NCI-H1436 (cell line): Measurements from ENCODE around the gene CCDC178.
"Not testable (repeated sequence)": the region's sequence is repeated elsewhere in the genome, so short reads cannot be mapped to it uniquely, and the experiment has no call there.

Experiments
- DNase-seq: peaks from one replicate; lab custom pipeline; 2025; lab: John Stamatoyannopoulos, UW

CCDC178 gene

GRCh38 chr18:33355263-33355662, 85.3 kb downstream of the CCDC178 start:
- DNase-seq = no peak

GRCh38 chr18:33350256-33350655, 90.3 kb downstream of the CCDC178 start:
- no peak for DNase-seq

- not testable (repeated sequence) for DNase-seq
Measured at GRCh38 chr18:33339733-33340132, 100.8 kb downstream of the CCDC178 start.

GRCh38 chr18:33334781-33335180, 105.7 kb downstream of the CCDC178 start:
- no peak for DNase-seq

GRCh38 chr18:33330711-33331110, 109.8 kb downstream of the CCDC178 start:
- no peak for DNase-seq

- DNase-seq = no peak
Measured at GRCh38 chr18:33326975-33327374, 113.5 kb downstream of the CCDC178 start.

GRCh38 chr18:33317640-33318039, 122.9 kb downstream of the CCDC178 start:
- no peak for DNase-seq

- no peak for DNase-seq
Measured at GRCh38 chr18:33316146-33316587, 124.4 kb downstream of the CCDC178 start.

- no peak for DNase-seq
Measured at GRCh38 chr18:33307520-33307919, 133.0 kb downstream of the CCDC178 start.

GRCh38 chr18:33304277-33304676, 136.2 kb downstream of the CCDC178 start:
- DNase-seq = no peak

- no peak for DNase-seq
Measured at GRCh38 chr18:33291539-33291938, 149.0 kb downstream of the CCDC178 start.

- DNase-seq = no peak
Measured at GRCh38 chr18:33288082-33288716, 152.3 kb downstream of the CCDC178 start.

GRCh38 chr18:33282709-33283333, 157.7 kb downstream of the CCDC178 start:
- no peak for DNase-seq

- no peak for DNase-seq
Measured at GRCh38 chr18:33282142-33282541, 158.4 kb downstream of the CCDC178 start.

GRCh38 chr18:33277431-33277830, 163.1 kb downstream of the CCDC178 start:
- DNase-seq = no peak

GRCh38 chr18:33275843-33276242, 164.7 kb downstream of the CCDC178 start:
- no peak for DNase-seq

GRCh38 chr18:33270297-33270696, 170.2 kb downstream of the CCDC178 start:
- DNase-seq = no peak

- DNase-seq = no peak
Measured at GRCh38 chr18:33269223-33269622, 171.3 kb downstream of the CCDC178 start.

- DNase-seq = no peak
Measured at GRCh38 chr18:33264566-33264965, 176.0 kb downstream of the CCDC178 start.

GRCh38 chr18:33239298-33239697, 201.2 kb downstream of the CCDC178 start:
- no peak for DNase-seq

- DNase-seq = no peak
Measured at GRCh38 chr18:33232318-33232626, 208.2 kb downstream of the CCDC178 start.

- peak; percentile 81 for DNase-seq
Measured at GRCh38 chr18:33231474-33232317, 208.8 kb downstream of the CCDC178 start.

- DNase-seq = peak; percentile 73
Measured at GRCh38 chr18:33212363-33212762, 228.2 kb downstream of the CCDC178 start.
